Muscle of leg (tissue), 11 donors: ENCODE data around the gene TTC9. TPM values are rescaled to one million over a fixed set of nuclear protein-coding genes. Genes with fewer than 3 reads are reported as not detected.

ENCODE experiments used
- DNase-seq: peaks from one replicate; pipeline ENCODE4 v3.0.0; 2013
- H3K27ac ChIP-seq: one replicate; pipeline ENCODE4 v1.5.1; 2013; ENCODE audit warnings: mild to moderate bottlenecking, low read length, control low read depth
- H3K27me3 ChIP-seq: one replicate; pipeline ENCODE4 v1.6.1; 2013; ENCODE audit warnings: low read length; ENCODE audit not compliant: control insufficient read depth, insufficient read depth
- H3K36me3 ChIP-seq: one replicate; pipeline ENCODE4 v1.6.1; 2013; ENCODE audit warnings: low read length; ENCODE audit not compliant: control insufficient read depth, insufficient read depth
- H3K4me1 ChIP-seq: one replicate; pipeline ENCODE4 v1.6.1; 2013; ENCODE audit warnings: low read length; ENCODE audit not compliant: control insufficient read depth, insufficient read depth
- H3K4me3 ChIP-seq: one replicate; pipeline ENCODE4 v1.5.1; 2013; ENCODE audit warnings: low read length, control low read depth
- H3K9me3 ChIP-seq: replicated peaks from 2 replicates; pipeline ENCODE4 v1.6.1; 2013; ENCODE audit warnings: low read depth, low read length; ENCODE audit not compliant: control insufficient read depth
- WGBS: methylation state at CpG from one replicate; pipeline ENCODE4 v1.1.5; 2013; ENCODE audit warnings: missing lambda C conversion rate; ENCODE audit not compliant: insufficient coverage; 5-methylcytosine and 5-hydroxymethylcytosine counted together
- polyA plus RNA-seq, 8 donors: library from polyadenylated mRNA; unstranded; fragments of 120-200 nt; gene quantifications; one replicate each; pipeline versions ENCODE4 v1.2.1 to v1.2.3, GENCODE V29; 2013; ENCODE audit warnings: inconsistent platforms in 1 of 8, low replicate concordance in 1 of 8; ENCODE audit not compliant: insufficient read length in 8 of 8, insufficient read depth in 1 of 8
- total RNA-seq: library from RNA; stranded (reverse); fragments of 120-200 nt; gene quantifications from one replicate; pipeline ENCODE4 v1.2.4, GENCODE V29; 2013

The TTC9 gene
- total and polyA plus RNA-seq, 9 donors = 4.4 to 6.8 (median 5.8) TPM

DNA sequence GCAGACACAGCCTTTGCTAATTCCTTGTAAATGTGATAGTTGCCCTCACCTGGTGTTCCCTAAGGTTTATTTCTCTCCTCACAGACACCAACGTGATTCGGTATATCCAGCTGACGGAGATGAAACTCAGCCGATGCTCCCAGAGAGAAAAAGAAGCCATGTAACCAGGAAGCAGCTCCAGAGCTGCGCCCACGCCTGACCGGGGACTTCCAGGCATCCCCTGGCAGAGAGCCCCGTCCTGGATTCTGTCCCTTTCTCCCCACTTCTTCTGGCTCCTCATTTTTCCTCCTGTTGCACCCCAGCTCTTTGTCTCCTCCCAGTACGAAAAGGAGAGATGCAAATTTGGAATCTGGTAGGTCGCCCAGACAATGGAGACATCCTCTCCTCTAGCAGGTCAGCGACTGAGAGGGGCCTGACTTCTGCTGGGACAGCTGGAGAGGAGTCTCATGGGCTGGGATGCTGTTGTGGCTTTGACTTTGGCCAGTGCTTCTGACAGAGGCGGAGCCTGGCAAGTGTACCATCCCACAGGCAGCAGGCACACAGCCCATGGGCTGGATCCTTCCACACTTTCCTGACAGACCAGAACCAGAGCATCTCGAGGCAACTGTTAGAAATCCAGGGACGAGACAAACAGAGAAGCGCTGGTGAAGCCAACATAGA lies 29.4 kb downstream of the TTC9 start:
- no peaks in the 10 kb centered on the region for H3K27me3 ChIP-seq
- no peaks in the 10 kb centered on the region for H3K36me3 ChIP-seq
- no peaks in the 10 kb centered on the region for H3K9me3 ChIP-seq
- H3K4me3 ChIP-seq = no peak overlapping the region
- no peaks in the 10 kb centered on the region for H3K4me1 ChIP-seq
- WGBS = 73% methylated on average over 8 of the region's 15 CpGs
- no peak overlapping the region for H3K27ac ChIP-seq
- no peak for DNase-seq

- H3K4me1 ChIP-seq = no peaks in the 10 kb centered on the region
- no peaks in the 10 kb centered on the region for H3K36me3 ChIP-seq
- no CpG with 5 or more reads among the region's 12 CpGs for WGBS
- H3K27me3 ChIP-seq = no peaks in the 10 kb centered on the region
- H3K9me3 ChIP-seq = no peaks in the 10 kb centered on the region
- no peak overlapping the region for H3K4me3 ChIP-seq
- H3K27ac ChIP-seq = no peak overlapping the region
- DNase-seq = no peak
Observed at GRCh38 chr14:70671652-70672644, 30.2 kb downstream of the TTC9 start.

DNA sequence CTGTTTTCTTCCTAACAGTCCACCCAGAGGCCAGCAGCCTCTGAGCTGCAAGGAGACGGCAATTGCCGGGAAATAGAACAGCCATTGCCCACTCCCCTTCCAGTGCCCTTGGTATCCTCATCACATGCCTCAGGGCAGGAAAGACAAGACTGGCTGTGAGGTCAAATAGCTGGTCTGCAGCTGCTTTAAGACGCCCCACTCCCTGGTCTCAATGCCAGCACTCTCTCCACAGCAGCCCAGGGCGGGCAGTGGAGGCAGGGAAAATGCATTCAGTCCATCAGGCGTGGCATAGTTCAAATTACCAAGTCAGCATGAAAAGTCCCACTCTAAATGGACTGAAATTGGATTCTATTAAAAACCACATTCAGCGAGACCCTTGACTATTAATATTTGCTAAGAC lies 35.6 kb downstream of the TTC9 start:
- WGBS = 96% methylated on average over 4 of the region's 6 CpGs
- Histone ChIP-seq H3K4me1 (no peaks in the 10 kb centered on the region), H3K4me3 (no peak overlapping the region), H3K9me3 (no peaks in the 10 kb centered on the region), H3K27me3 (peaks cover 2% of the 10 kb centered on the region), H3K27ac (no peak overlapping the region), H3K36me3 (no peaks in the 10 kb centered on the region)
- DNase-seq = no peak

DNA sequence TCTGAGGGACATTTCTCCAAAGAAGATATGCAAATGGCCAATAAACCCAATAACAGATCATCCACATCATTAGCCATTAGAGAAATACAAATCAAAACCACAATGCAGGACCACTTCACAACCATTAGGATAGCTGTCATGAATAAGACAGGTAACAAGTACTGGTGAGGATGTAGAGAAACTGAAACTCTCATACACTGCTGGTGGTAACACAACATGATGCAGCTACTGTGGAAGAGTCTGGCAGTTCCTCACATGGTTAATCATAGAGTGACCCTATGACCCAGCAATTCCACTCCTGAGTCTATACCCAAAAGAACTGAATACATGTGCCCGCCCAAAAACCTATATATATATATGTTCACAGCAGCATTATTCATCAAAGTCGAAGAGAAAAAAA lies 39.0 kb downstream of the TTC9 start:
- no CpG with 5 or more reads among the region's 2 CpGs for WGBS
- no peak overlapping the region for H3K4me3 ChIP-seq
- no peaks in the 10 kb centered on the region for H3K4me1 ChIP-seq
- H3K27me3 ChIP-seq = peaks cover 2% of the 10 kb centered on the region
- H3K36me3 ChIP-seq = no peaks in the 10 kb centered on the region
- no peak for DNase-seq
- no peak overlapping the region for H3K27ac ChIP-seq
- no peaks in the 10 kb centered on the region for H3K9me3 ChIP-seq

GRCh38 chr14:70683983-70684382 lies 42.3 kb downstream of the TTC9 start:
- 36% methylated on average over 1 of the region's 6 CpGs for WGBS
- peaks cover 2% of the 10 kb centered on the region for H3K27me3 ChIP-seq

GRCh38 chr14:70685474-70686197 lies 43.9 kb downstream of the TTC9 start:
- no CpG with 5 or more reads among the region's 7 CpGs for WGBS
- Histone ChIP-seq H3K9me3 (no peaks in the 10 kb centered on the region), H3K4me1 (no peaks in the 10 kb centered on the region), H3K27me3 (no peaks in the 10 kb centered on the region), H3K4me3 (no peak overlapping the region), H3K27ac (no peak overlapping the region), H3K36me3 (no peaks in the 10 kb centered on the region)
- peak; percentile 26 for DNase-seq

More at GRCh38 chr14:70683983-70684382, 42.3 kb downstream of the TTC9 start:
- H3K4me1 ChIP-seq = no peaks in the 10 kb centered on the region
- H3K4me3 ChIP-seq = no peak overlapping the region
- H3K9me3 ChIP-seq = no peaks in the 10 kb centered on the region
- no peak for DNase-seq
- H3K36me3 ChIP-seq = no peaks in the 10 kb centered on the region
- no peak overlapping the region for H3K27ac ChIP-seq

GRCh38 chr14:70692210-70692609 lies 50.5 kb downstream of the TTC9 start:
- Histone ChIP-seq H3K4me3 (no peak overlapping the region), H3K4me1 (no peaks in the 10 kb centered on the region), H3K27me3 (no peaks in the 10 kb centered on the region), H3K9me3 (no peaks in the 10 kb centered on the region), H3K27ac (no peak overlapping the region), H3K36me3 (no peaks in the 10 kb centered on the region)
- DNase-seq = peak; percentile 68
- 87% methylated on average over 8 of the region's 10 CpGs for WGBS

DNA sequence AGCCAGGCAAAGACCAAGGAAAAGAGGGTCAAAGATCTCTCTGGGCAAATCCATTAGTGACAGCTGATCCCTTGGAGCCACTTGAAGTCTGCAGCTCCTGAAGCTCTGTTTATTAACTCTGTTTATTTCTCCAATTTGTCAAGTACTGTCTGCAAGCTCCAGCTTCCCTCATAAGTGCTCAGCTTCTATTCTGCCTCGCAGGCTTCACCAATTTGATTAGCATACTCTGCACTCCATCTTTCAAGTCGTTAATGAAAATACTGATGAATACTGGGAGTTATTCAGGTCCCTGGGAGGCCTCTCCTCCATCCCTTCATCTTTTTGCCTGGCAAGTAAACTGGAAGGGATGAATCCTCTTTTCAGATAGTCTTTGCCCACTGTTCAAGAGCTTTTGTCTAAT lies 54.3 kb downstream of the TTC9 start:
- Histone ChIP-seq H3K9me3 (no peaks in the 10 kb centered on the region), H3K27ac (no peak overlapping the region), H3K4me1 (no peaks in the 10 kb centered on the region), H3K27me3 (no peaks in the 10 kb centered on the region), H3K4me3 (no peak overlapping the region), H3K36me3 (no peaks in the 10 kb centered on the region)
- DNase-seq = no peak
- WGBS = no CpG with 5 or more reads among the region's 2 CpGs

GRCh38 chr14:70697701-70698100 lies 56.0 kb downstream of the TTC9 start:
- Histone ChIP-seq H3K9me3 (no peaks in the 10 kb centered on the region), H3K36me3 (no peaks in the 10 kb centered on the region), H3K27me3 (no peaks in the 10 kb centered on the region), H3K4me3 (no peak overlapping the region), H3K4me1 (no peaks in the 10 kb centered on the region), H3K27ac (no peak overlapping the region)
- DNase-seq = no peak
- 73% methylated on average over 1 of the region's 2 CpGs for WGBS

GRCh38 chr14:70698288-70698687 lies 56.6 kb downstream of the TTC9 start:
- H3K4me1 ChIP-seq = no peaks in the 10 kb centered on the region
- DNase-seq = peak; percentile 27
- H3K27me3 ChIP-seq = no peaks in the 10 kb centered on the region
- no peaks in the 10 kb centered on the region for H3K9me3 ChIP-seq
- no peaks in the 10 kb centered on the region for H3K36me3 ChIP-seq
- WGBS = 81% methylated on average over 3 of the region's 3 CpGs
- no peak overlapping the region for H3K27ac ChIP-seq
- no peak overlapping the region for H3K4me3 ChIP-seq
